Adipocyte (in vitro differentiated cells): ENCODE results near the gene SLC4A2.
A peak's percentile ranks its signal among the peaks of the same experiment; 100 is the strongest.

ENCODE experiments used
- DNase-seq: peaks from one replicate; pipeline ENCODE4 v3.0.0-alpha.2; 2015; ENCODE audit warnings: low read depth
- H3K27me3 ChIP-seq: replicated peaks from 2 replicates; pipeline ENCODE4 v1.7.0; 2013; ENCODE audit warnings: mild to moderate bottlenecking, low read length, moderate library complexity; ENCODE audit not compliant: control insufficient read depth, insufficient read depth
- H3K36me3 ChIP-seq: 2 replicates; pipeline ENCODE4 v1.7.0; 2013; ENCODE audit warnings: low read length, mild to moderate bottlenecking, moderate library complexity; ENCODE audit not compliant: control insufficient read depth, insufficient read depth, severe bottlenecking
- H3K4me1 ChIP-seq: 2 replicates; pipeline ENCODE4 v1.7.0; 2013; ENCODE audit warnings: mild to moderate bottlenecking, low read length, moderate library complexity; ENCODE audit not compliant: control insufficient read depth, insufficient read depth
- H3K4me3 ChIP-seq: 2 replicates; pipeline ENCODE4 v1.7.0; 2013; ENCODE audit warnings: mild to moderate bottlenecking, low read length, moderate library complexity
- H3K9ac ChIP-seq: 2 replicates; pipeline ENCODE4 v1.7.0; 2013; ENCODE audit warnings: mild to moderate bottlenecking, low read length, moderate library complexity
- H3K9me3 ChIP-seq: 2 replicates; pipeline ENCODE4 v1.7.0; 2013; ENCODE audit warnings: mild to moderate bottlenecking, low read length, moderate library complexity; ENCODE audit not compliant: control insufficient read depth

The SLC4A2 gene

DNA sequence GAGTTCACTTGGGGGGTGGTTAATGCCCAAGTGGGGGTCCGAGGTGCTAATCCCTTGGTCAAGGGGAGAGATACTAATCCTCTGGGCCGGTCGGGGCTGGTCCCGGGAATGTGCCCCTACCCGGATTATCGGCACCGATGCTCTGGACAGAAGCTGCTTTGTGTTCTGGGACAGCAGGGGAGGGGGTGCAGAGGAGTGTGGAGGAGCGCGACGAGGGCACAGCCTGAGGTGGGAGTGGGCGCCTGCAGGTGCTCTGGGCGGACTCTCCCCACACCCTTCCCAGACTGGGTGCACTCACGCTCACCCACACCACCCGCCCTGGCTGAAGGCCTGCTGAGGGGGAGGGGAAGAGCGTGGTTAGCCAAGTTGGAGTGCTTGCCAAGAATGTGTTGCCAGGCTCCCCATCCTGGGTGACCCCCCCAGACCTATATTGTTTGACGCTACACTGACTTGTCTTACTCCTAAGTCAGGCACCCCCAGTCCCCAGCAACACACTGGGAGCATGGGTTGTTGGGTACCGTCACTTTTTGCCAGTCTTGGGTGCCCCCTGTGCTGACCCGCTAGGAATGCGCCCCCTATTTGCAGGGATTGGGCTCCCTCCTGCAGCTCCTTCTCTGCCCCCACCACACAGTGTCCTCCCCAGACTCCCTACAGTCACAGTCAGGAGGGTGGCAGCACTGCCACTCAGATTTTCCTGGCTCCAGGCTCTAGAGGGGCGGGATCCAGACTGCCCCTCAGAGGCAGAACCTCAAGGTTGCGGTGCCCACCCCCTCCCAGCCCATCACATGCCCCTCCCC is 1.2 kb downstream of the SLC4A2 start:
- peaks cover 49% of the 10 kb centered on the region for H3K4me1 ChIP-seq
- H3K9me3 ChIP-seq = no peaks in the 10 kb centered on the region
- DNase-seq = peak; percentile 43
- H3K4me3 ChIP-seq = peak overlapping the region; percentile 94
- H3K27me3 ChIP-seq = no peaks in the 10 kb centered on the region
- H3K36me3 ChIP-seq = peaks cover 13% of the 10 kb centered on the region
- H3K9ac ChIP-seq = peak overlapping the region; percentile 92

- peaks cover 49% of the 10 kb centered on the region for H3K4me1 ChIP-seq
- peak overlapping the region; percentile 92 for H3K9ac ChIP-seq
- peak overlapping the region; percentile 94 for H3K4me3 ChIP-seq
- no peaks in the 10 kb centered on the region for H3K9me3 ChIP-seq
- no peak for DNase-seq
- no peaks in the 10 kb centered on the region for H3K27me3 ChIP-seq
- H3K36me3 ChIP-seq = peaks cover 21% of the 10 kb centered on the region
Measured at GRCh38 chr7:151061213-151062110, 2.1 kb downstream of the SLC4A2 start.

DNA sequence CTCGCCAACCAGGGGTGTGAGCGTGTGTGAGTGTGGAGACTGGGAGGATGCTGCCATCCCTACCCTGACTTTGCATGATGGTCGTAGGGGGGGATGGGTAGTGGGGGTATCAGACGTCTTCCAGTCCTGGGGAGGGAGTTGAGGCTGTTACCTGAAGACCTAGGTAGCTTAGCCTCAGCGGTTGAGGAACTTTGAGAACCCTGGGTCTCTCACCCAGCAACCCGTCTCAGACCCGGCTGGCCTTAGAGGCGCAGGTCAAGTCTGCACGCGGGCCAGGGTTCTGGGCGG is 2.7 kb downstream of the SLC4A2 start:
- Histone ChIP-seq H3K9me3 (no peaks in the 10 kb centered on the region), H3K4me1 (peaks cover 44% of the 10 kb centered on the region), H3K4me3 (peak overlapping the region; percentile 94), H3K36me3 (peaks cover 26% of the 10 kb centered on the region), H3K27me3 (no peaks in the 10 kb centered on the region), H3K9ac (peak overlapping the region; percentile 92)
- no peak for DNase-seq

DNA sequence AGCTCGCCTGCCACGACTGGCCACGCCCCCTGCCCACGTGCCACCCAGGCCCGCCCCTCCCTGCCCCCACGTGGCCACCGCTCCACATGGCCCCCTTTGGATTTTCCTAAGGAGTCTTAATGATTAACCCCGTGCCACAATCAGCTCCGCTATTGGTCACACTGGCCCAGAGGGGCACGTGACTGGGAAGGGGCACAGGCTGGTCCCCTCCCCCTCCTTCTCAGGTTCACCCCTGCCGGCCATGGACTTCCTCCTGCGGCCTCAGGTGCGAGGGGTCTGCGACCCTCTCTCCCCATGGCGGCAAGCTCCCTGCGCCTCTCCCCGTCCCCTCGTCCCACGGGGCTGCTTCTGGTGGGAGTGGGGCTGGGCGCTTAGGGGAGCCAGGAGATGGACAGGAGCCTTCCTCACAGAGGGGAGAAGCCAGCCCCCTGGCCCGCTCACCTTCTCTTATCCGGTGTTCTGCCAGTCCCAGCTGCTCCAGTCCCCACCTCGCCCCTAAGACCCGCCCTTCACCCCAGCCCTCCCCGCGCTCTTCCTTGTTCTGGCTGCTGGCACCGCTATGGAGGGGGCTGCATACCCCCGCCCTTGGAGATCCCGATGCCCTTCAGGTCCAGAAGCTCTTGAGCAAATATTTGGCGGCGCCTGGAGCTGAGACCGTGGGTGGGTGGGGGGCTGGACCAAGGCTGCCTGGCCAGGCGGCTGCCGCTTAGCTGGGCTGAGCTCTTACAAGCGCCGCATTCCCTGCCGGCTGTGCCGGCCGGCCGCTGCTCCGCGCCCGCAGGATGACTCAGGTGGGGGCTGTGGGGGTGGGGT is 3.2 kb downstream of the SLC4A2 start:
- peak overlapping the region; percentile 63 for H3K4me3 ChIP-seq
- H3K27me3 ChIP-seq = no peaks in the 10 kb centered on the region
- H3K9me3 ChIP-seq = no peaks in the 10 kb centered on the region
- DNase-seq = peak; percentile 65
- peak overlapping the region; percentile 63 for H3K9ac ChIP-seq
- peaks cover 41% of the 10 kb centered on the region for H3K4me1 ChIP-seq
- peaks cover 32% of the 10 kb centered on the region for H3K36me3 ChIP-seq

GRCh38 chr7:151063212-151063561 is 3.8 kb downstream of the SLC4A2 start:
- peak; percentile 49 for DNase-seq
- Histone ChIP-seq H3K4me1 (peaks cover 41% of the 10 kb centered on the region), H3K27me3 (no peaks in the 10 kb centered on the region), H3K9ac (peak overlapping the region; percentile 39), H3K36me3 (peaks cover 38% of the 10 kb centered on the region), H3K9me3 (no peaks in the 10 kb centered on the region), H3K4me3 (no peak overlapping the region)

GRCh38 chr7:151064454-151064853 is 5.1 kb downstream of the SLC4A2 start:
- no peaks in the 10 kb centered on the region for H3K9me3 ChIP-seq
- DNase-seq = no peak
- no peak overlapping the region for H3K4me3 ChIP-seq
- peaks cover 31% of the 10 kb centered on the region for H3K4me1 ChIP-seq
- peaks cover 47% of the 10 kb centered on the region for H3K36me3 ChIP-seq
- H3K27me3 ChIP-seq = no peaks in the 10 kb centered on the region
- no peak overlapping the region for H3K9ac ChIP-seq

GRCh38 chr7:151064993-151065392 is 5.6 kb downstream of the SLC4A2 start:
- no peaks in the 10 kb centered on the region for H3K9me3 ChIP-seq
- no peak for DNase-seq
- peaks cover 31% of the 10 kb centered on the region for H3K4me1 ChIP-seq
- no peak overlapping the region for H3K4me3 ChIP-seq
- H3K9ac ChIP-seq = no peak overlapping the region
- peaks cover 51% of the 10 kb centered on the region for H3K36me3 ChIP-seq
- H3K27me3 ChIP-seq = no peaks in the 10 kb centered on the region

- Histone ChIP-seq H3K36me3 (peaks cover 56% of the 10 kb centered on the region), H3K9ac (no peak overlapping the region), H3K27me3 (no peaks in the 10 kb centered on the region), H3K9me3 (no peaks in the 10 kb centered on the region), H3K4me3 (no peak overlapping the region), H3K4me1 (peaks cover 27% of the 10 kb centered on the region)
- DNase-seq = no peak
Measured at GRCh38 chr7:151065516-151065915, 6.1 kb downstream of the SLC4A2 start.

DNA sequence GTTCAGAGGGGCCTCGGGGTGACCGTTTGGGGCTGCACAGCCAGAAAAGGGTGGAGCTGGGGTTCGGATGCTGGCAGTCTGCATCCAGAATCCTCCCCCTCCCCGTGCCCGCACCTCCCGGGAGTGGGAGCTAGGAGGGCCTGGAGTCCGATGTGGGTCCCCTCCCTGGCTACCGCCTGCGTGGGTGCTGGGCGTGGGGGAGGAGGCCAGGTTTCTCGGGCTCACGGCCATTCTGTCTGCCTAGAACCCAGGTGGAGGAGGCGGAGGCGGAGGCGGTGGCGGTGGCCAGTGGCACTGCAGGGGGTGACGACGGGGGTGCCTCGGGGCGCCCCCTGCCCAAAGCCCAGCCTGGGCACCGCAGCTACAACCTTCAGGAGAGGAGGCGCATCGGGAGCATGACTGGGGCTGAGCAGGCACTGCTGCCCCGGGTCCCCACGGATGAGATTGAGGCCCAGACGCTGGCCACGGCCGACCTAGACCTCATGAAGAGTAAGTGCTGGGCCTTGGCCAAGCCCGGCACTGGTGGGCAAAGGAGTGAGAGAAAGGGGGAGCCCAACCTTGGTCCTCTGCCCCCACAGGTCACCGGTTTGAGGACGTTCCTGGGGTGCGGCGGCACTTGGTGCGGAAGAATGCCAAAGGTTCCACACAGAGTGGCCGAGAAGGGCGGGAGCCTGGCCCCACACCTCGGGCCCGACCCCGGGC is 7.0 kb downstream of the SLC4A2 start:
- Histone ChIP-seq H3K27me3 (no peaks in the 10 kb centered on the region), H3K36me3 (peaks cover 65% of the 10 kb centered on the region), H3K4me1 (peaks cover 18% of the 10 kb centered on the region), H3K4me3 (no peak overlapping the region), H3K9me3 (no peaks in the 10 kb centered on the region), H3K9ac (no peak overlapping the region)
- no peak for DNase-seq

GRCh38 chr7:151068069-151068773 is 8.8 kb downstream of the SLC4A2 start:
- Histone ChIP-seq H3K4me3 (no peak overlapping the region), H3K36me3 (peaks cover 77% of the 10 kb centered on the region), H3K9ac (no peak overlapping the region), H3K9me3 (no peaks in the 10 kb centered on the region), H3K27me3 (no peaks in the 10 kb centered on the region), H3K4me1 (peaks cover 4% of the 10 kb centered on the region)
- DNase-seq = peak; percentile 44
